ENCODE measurements around the gene COL28A1.

COL28A1 gene

DNA sequence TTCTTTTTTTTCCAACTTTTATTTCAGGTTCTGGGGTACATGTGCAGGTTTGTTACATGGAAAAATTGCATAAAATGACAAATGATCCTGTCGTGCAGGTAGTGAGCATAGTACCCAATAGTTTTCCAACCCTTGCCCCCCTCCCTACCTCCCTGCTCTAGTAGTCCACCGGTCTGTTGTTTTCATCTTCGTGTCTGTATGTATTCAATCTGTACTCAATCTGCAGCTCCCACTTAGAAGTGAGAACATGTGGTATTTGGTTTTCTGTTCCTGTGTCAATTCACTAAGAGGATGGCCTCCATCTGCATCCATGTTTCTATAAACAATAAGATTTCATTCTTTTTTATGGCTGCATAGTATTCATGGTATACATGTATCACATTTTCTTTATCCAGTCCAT lies 202.1 kb downstream of the COL28A1 start:
- ChIA-PET POLR2A (no interaction called here), CTCF (no interaction called here)
- no peak for TF ChIP-seq ZNF768 (tag by site-specific recombination; IDR thresholded peaks at IDR 0.05)
- no peak for TF ChIP-seq ZNF610 (tag by site-specific recombination; IDR thresholded peaks at IDR 0.05; ENCODE audit: borderline replicate concordance)
- TF ChIP-seq, protein P1, sequence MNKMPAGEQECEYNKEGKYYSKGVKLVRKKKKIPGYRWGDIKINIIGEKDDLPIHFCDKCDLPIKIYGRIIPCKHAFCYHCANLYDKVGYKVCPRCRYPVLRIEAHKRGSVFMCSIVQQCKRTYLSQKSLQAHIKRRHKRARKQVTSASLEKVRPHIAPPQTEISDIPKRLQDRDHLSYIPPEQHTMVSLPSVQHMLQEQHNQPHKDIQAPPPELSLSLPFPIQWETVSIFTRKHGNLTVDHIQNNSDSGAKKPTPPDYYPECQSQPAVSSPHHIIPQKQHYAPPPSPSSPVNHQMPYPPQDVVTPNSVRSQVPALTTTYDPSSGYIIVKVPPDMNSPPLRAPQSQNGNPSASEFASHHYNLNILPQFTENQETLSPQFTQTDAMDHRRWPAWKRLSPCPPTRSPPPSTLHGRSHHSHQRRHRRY (tag by site-specific recombination; IDR thresholded peaks at IDR 0.05), result no peak
- TF ChIP-seq, protein P2, sequence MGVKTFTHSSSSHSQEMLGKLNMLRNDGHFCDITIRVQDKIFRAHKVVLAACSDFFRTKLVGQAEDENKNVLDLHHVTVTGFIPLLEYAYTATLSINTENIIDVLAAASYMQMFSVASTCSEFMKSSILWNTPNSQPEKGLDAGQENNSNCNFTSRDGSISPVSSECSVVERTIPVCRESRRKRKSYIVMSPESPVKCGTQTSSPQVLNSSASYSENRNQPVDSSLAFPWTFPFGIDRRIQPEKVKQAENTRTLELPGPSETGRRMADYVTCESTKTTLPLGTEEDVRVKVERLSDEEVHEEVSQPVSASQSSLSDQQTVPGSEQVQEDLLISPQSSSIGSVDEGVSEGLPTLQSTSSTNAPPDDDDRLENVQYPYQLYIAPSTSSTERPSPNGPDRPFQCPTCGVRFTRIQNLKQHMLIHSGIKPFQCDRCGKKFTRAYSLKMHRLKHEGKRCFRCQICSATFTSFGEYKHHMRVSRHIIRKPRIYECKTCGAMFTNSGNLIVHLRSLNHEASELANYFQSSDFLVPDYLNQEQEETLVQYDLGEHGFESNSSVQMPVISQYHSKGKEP (tag by site-specific recombination; IDR thresholded peaks at IDR 0.05), result no peak
- TF ChIP-seq HOXA7 (CRISPR knock-in tag; IDR thresholded peaks at IDR 0.05; ENCODE audit: borderline replicate concordance), result no peak
- Histone ChIP-seq H3K27ac (ENCODE audit: extremely low read depth, low read depth, low read length) (no peak overlapping the region), H3K36me3 (ENCODE audit: control insufficient read depth in 2 of 2, insufficient read depth in 1 of 2, low read length in 2 of 2) (no peaks in the 10 kb centered on the region), H3K4me1 (ENCODE audit: control insufficient read depth, insufficient read depth, low read length) (no peaks in the 10 kb centered on the region), H3K9me3 (ENCODE audit: control insufficient read depth, insufficient read depth, low read depth, low read length) (no peaks in the 10 kb centered on the region), H3K4me3 (ENCODE audit: low read depth, low read length) (no peak overlapping the region)

DNA sequence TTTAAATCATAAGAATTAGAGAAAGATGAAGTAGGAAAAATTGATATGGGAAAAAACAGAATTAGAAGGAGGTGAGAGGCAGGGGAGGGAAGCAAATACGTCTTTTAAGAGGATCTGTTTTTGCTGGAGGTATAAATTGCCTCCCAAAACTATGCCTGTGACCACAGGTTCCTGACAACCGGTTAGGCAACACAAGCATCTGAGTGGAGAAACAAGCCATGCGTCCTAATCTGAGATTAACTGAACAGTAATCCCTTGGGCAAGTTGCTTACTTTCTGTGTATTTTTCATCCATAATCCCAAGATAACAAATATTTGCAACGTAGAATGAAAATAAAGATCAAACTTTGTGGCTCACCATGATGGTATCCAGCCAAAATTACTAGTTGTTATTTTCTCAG lies 204.2 kb downstream of the COL28A1 start:
- Histone ChIP-seq H3K4me3 (ENCODE audit: low read depth, low read length) (no peak overlapping the region), H3K27ac (ENCODE audit: extremely low read depth, low read depth, low read length) (no peak overlapping the region), H3K9me3 (ENCODE audit: control insufficient read depth, insufficient read depth, low read depth, low read length) (no peaks in the 10 kb centered on the region), H3K4me1 (ENCODE audit: control insufficient read depth, insufficient read depth, low read length) (no peaks in the 10 kb centered on the region), H3K36me3 (ENCODE audit: control insufficient read depth in 2 of 2, insufficient read depth in 1 of 2, low read length in 2 of 2) (no peaks in the 10 kb centered on the region)
- ChIA-PET POLR2A (no interaction called here), CTCF (no interaction called here)
- no peak for TF ChIP-seq YY1 (tag by site-specific recombination; IDR thresholded peaks at IDR 0.05)
- TF ChIP-seq SCRT2 (tag by site-specific recombination; IDR thresholded peaks at IDR 0.05), result no peak
- no peak for TF ChIP-seq TCF7L2 (IDR thresholded peaks at IDR 0.05; ENCODE audit: borderline replicate concordance, low read depth, low read length)
- TF ChIP-seq ZNF10 (tag by site-specific recombination; IDR thresholded peaks at IDR 0.05), result no peak
- no peak for TF ChIP-seq GLI4 (tag by site-specific recombination; IDR thresholded peaks at IDR 0.05)
- TF ChIP-seq ZNF596 (tag by site-specific recombination; IDR thresholded peaks at IDR 0.05), result no peak
- TF ChIP-seq ZNF549 (tag by site-specific recombination; IDR thresholded peaks at IDR 0.05), result no peak

- no peaks in the 10 kb centered on the region for H3K9me3 ChIP-seq (ENCODE audit: control insufficient read depth, insufficient read depth, low read depth, low read length)
- H3K36me3 ChIP-seq (ENCODE audit: control insufficient read depth in 2 of 2, insufficient read depth in 1 of 2, low read length in 2 of 2), result no peaks in the 10 kb centered on the region
- no peaks in the 10 kb centered on the region for H3K4me1 ChIP-seq (ENCODE audit: control insufficient read depth, insufficient read depth, low read length)
- no peak overlapping the region for H3K4me3 ChIP-seq (ENCODE audit: low read depth, low read length)
- CTCF ChIA-PET, result no interaction called here
- TF ChIP-seq SP2 (tag by site-specific recombination; IDR thresholded peaks at IDR 0.05) (no peak), ZNF202 (tag by site-specific recombination; IDR thresholded peaks at IDR 0.05; ENCODE audit: borderline replicate concordance) (no peak)
- no peak overlapping the region for H3K27ac ChIP-seq (ENCODE audit: extremely low read depth, low read depth, low read length)
- POLR2A ChIA-PET, result no interaction called here
These were observed 204.7 kb downstream of the COL28A1 start for GRCh38 chr7:7330997-7331396.

- POLR2A ChIA-PET, result no interaction called here
- Histone ChIP-seq H3K36me3 (ENCODE audit: control insufficient read depth in 2 of 2, insufficient read depth in 1 of 2, low read length in 2 of 2) (no peaks in the 10 kb centered on the region), H3K9me3 (ENCODE audit: control insufficient read depth, insufficient read depth, low read depth, low read length) (no peaks in the 10 kb centered on the region), H3K4me3 (ENCODE audit: low read depth, low read length) (no peak overlapping the region), H3K4me1 (ENCODE audit: control insufficient read depth, insufficient read depth, low read length) (no peaks in the 10 kb centered on the region), H3K27ac (ENCODE audit: extremely low read depth, low read depth, low read length) (no peak overlapping the region)
- CTCF ChIA-PET, result interaction anchor here (0.6 kb wide), 1 partner anchor 988 kb away, joined by 3 read pairs; no protein-coding TSS in a partner anchor
- TF ChIP-seq ZNF16 (tag by site-specific recombination; IDR thresholded peaks at IDR 0.05; ENCODE audit: low read depth) (no peak), WT1 (tag by site-specific recombination; IDR thresholded peaks at IDR 0.05) (no peak), ZNF677 (tag by site-specific recombination; IDR thresholded peaks at IDR 0.05) (no peak), ZNF707 (tag by site-specific recombination; IDR thresholded peaks at IDR 0.05) (no peak), ZSCAN23 (tag by site-specific recombination; IDR thresholded peaks at IDR 0.05) (no peak), ZNF473 (tag by site-specific recombination; IDR thresholded peaks at IDR 0.05) (no peak), KLF8 (tag by site-specific recombination; IDR thresholded peaks at IDR 0.05) (no peak), ZNF366 (tag by site-specific recombination; conservative IDR thresholded peaks at IDR 0.05) (no peak), PRDM1 (tag by site-specific recombination; IDR thresholded peaks at IDR 0.05) (no peak), ZBTB17 (tag by site-specific recombination; IDR thresholded peaks at IDR 0.05) (no peak)
- TF ChIP-seq, protein P3, sequence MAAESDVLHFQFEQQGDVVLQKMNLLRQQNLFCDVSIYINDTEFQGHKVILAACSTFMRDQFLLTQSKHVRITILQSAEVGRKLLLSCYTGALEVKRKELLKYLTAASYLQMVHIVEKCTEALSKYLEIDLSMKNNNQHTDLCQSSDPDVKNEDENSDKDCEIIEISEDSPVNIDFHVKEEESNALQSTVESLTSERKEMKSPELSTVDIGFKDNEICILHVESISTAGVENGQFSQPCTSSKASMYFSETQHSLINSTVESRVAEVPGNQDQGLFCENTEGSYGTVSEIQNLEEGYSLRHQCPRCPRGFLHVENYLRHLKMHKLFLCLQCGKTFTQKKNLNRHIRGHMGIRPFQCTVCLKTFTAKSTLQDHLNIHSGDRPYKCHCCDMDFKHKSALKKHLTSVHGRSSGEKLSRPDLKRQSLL (tag by site-specific recombination; IDR thresholded peaks at IDR 0.05), result no peak
- TF ChIP-seq, protein P4, sequence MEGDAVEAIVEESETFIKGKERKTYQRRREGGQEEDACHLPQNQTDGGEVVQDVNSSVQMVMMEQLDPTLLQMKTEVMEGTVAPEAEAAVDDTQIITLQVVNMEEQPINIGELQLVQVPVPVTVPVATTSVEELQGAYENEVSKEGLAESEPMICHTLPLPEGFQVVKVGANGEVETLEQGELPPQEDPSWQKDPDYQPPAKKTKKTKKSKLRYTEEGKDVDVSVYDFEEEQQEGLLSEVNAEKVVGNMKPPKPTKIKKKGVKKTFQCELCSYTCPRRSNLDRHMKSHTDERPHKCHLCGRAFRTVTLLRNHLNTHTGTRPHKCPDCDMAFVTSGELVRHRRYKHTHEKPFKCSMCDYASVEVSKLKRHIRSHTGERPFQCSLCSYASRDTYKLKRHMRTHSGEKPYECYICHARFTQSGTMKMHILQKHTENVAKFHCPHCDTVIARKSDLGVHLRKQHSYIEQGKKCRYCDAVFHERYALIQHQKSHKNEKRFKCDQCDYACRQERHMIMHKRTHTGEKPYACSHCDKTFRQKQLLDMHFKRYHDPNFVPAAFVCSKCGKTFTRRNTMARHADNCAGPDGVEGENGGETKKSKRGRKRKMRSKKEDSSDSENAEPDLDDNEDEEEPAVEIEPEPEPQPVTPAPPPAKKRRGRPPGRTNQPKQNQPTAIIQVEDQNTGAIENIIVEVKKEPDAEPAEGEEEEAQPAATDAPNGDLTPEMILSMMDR (tag by site-specific recombination; IDR thresholded peaks at IDR 0.05), result no peak
These were observed 206.3 kb downstream of the COL28A1 start for GRCh38 chr7:7329326-7329725.
